IPS-20b (cell line): Measurements from ENCODE around the gene IGLL1.
"Not testable (repeated sequence)": the region's sequence is repeated elsewhere in the genome, so short reads cannot be mapped to it uniquely, and the experiment has no call there.

Experiments
- H3K27ac ChIP-seq: one replicate; pipeline ENCODE4 v1.5.1; 2013; ENCODE audit warnings: low read length
- H3K27me3 ChIP-seq: 2 replicates; pipeline ENCODE4 v1.6.1; 2013; ENCODE audit warnings: mild to moderate bottlenecking, low read length, inconsistent platforms; ENCODE audit not compliant: insufficient read depth
- H3K36me3 ChIP-seq: 2 replicates; pipeline ENCODE4 v1.6.1; 2013; ENCODE audit warnings: low read depth, mild to moderate bottlenecking, inconsistent platforms, low read length, moderate library complexity; ENCODE audit not compliant: insufficient read depth
- H3K4me1 ChIP-seq: 2 replicates; pipeline ENCODE4 v1.6.1; 2013; ENCODE audit warnings: mild to moderate bottlenecking, control low read depth, inconsistent platforms, low read length, moderate library complexity; ENCODE audit not compliant: insufficient read depth
- H3K4me3 ChIP-seq: 2 replicates; pipeline ENCODE4 v1.5.1; 2013; ENCODE audit warnings: mild to moderate bottlenecking, low read length, inconsistent platforms
- H3K9ac ChIP-seq: 2 replicates; pipeline ENCODE4 v1.6.1; 2013; ENCODE audit warnings: low read depth, mild to moderate bottlenecking, inconsistent platforms, low read length, moderate library complexity
- H3K9me3 ChIP-seq: 2 replicates; pipeline ENCODE4 v1.6.1; 2013; ENCODE audit warnings: mild to moderate bottlenecking, low read depth, low read length, inconsistent platforms; ENCODE audit not compliant: insufficient read depth

IGLL1 gene

GRCh38 chr22:23569291-23569690 is 10.8 kb downstream of the IGLL1 start:
- H3K36me3 ChIP-seq = no peaks in the 10 kb centered on the region
- no peaks in the 10 kb centered on the region for H3K9me3 ChIP-seq
- no peak overlapping the region for H3K9ac ChIP-seq
- peaks cover 53% of the 10 kb centered on the region for H3K27me3 ChIP-seq
- H3K4me3 ChIP-seq = no peak overlapping the region
- H3K27ac ChIP-seq = no peak overlapping the region
- H3K4me1 ChIP-seq = no peaks in the 10 kb centered on the region

- Histone ChIP-seq H3K9me3 (no peaks in the 10 kb centered on the region), H3K27me3 (peaks cover 60% of the 10 kb centered on the region), H3K36me3 (no peaks in the 10 kb centered on the region), H3K4me1 (no peaks in the 10 kb centered on the region), H3K9ac (no peak overlapping the region), H3K27ac (no peak overlapping the region), H3K4me3 (peak overlapping the region; percentile 72; the same call in 1 of the 2 replicates)
Observed at GRCh38 chr22:23566705-23567475, 13.2 kb downstream of the IGLL1 start.

DNA sequence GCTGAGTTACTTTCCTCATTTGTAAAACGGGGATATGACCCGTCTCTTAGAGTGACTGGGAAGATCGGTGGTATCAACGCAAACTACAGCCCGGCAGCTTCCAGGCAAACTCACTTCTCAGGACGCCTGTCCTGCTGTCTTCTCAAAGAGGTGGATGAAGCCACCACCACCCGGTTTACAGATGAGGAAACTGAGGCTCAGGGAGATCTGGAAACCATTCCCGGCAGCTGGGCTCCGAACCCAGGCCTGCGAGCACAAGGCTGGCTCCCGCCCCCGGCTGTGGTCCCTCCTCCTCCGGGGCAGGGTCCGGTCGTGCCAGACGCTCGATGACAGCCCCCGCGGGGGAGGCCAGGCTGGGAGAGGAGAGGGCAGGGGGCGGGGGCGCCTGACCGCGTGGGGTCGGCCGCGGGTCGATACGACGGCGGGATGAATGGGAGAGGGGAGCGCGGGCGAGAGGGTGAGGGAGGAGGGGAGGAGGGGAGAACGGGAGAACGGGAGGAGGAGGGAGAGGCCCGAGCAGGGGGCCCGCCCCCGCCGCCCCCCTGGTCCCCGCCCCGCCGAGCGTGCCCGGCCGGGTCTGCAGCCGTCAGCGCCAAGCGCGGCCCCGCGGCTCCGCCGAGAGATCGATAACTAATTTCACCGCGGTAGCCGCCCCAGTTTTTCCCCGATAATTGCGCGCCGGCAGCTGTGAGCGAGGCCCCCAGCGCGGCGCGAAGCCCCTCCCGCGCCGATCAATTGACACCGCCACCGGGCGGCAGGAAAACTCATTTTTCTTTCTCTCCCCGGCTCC is 14.0 kb downstream of the IGLL1 start:
- H3K4me3 ChIP-seq = peak overlapping the region; percentile 72
- H3K36me3 ChIP-seq = no peaks in the 10 kb centered on the region
- H3K27ac ChIP-seq = no peak overlapping the region
- H3K9me3 ChIP-seq = no peaks in the 10 kb centered on the region
- peaks cover 60% of the 10 kb centered on the region for H3K27me3 ChIP-seq
- no peaks in the 10 kb centered on the region for H3K4me1 ChIP-seq
- no peak overlapping the region for H3K9ac ChIP-seq

GRCh38 chr22:23565305-23565914 is 14.7 kb downstream of the IGLL1 start:
- H3K9me3 ChIP-seq = no peaks in the 10 kb centered on the region
- H3K9ac ChIP-seq = no peak overlapping the region
- H3K4me3 ChIP-seq = peak overlapping the region; percentile 72
- H3K27me3 ChIP-seq = peaks cover 60% of the 10 kb centered on the region
- no peaks in the 10 kb centered on the region for H3K36me3 ChIP-seq
- H3K27ac ChIP-seq = no peak overlapping the region
- no peaks in the 10 kb centered on the region for H3K4me1 ChIP-seq

DNA sequence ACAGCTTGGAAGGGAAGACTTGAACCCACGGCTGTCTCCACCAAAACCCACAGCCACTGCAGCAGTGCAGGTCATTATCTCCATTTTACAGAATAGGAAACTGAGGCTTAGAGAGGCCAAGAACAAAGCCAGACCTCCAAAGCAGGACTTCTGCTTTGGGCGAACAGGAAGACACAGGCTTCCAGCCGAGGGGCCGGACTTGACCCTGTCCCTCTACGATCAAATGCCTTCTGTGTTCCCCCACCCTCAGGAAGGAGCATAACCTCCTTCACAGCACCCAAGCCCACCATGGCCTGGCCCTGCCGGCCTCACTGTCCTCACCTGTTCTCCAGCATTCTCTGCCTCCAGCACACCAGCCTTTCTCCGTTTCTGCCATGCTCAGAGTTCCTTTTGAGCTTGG is 15.8 kb downstream of the IGLL1 start:
- no peak overlapping the region for H3K9ac ChIP-seq
- no peaks in the 10 kb centered on the region for H3K36me3 ChIP-seq
- no peak overlapping the region for H3K4me3 ChIP-seq
- H3K27me3 ChIP-seq = peaks cover 57% of the 10 kb centered on the region
- no peak overlapping the region for H3K27ac ChIP-seq
- no peaks in the 10 kb centered on the region for H3K4me1 ChIP-seq
- no peaks in the 10 kb centered on the region for H3K9me3 ChIP-seq

- no peak overlapping the region for H3K4me3 ChIP-seq
- H3K4me1 ChIP-seq = no peaks in the 10 kb centered on the region
- no peak overlapping the region for H3K9ac ChIP-seq
- no peak overlapping the region for H3K27ac ChIP-seq
- no peaks in the 10 kb centered on the region for H3K36me3 ChIP-seq
- H3K27me3 ChIP-seq = peaks cover 46% of the 10 kb centered on the region
- no peaks in the 10 kb centered on the region for H3K9me3 ChIP-seq
Observed at GRCh38 chr22:23563111-23563510, 17.0 kb downstream of the IGLL1 start.

DNA sequence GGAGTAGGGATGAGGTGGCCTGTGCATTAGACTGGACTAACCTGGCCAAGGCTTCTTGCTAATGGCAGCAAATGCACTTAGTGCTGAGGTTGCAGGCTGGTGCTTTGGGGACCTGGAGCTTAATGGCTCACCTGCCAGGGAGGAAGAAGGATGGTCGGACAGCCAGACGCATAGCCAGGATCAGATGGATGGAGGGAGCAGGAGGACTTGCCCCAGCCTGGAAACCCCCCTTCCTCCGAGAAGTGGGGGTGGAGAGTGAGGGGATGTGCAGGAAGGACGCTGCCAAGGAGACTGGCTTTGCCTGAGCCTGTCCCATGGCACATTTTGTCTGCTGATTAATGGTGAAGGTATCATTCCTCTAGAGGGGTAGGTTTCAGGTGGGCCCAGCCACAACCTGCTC is 17.9 kb downstream of the IGLL1 start:
- no peak overlapping the region for H3K9ac ChIP-seq
- no peak overlapping the region for H3K4me3 ChIP-seq
- no peak overlapping the region for H3K27ac ChIP-seq
- H3K4me1 ChIP-seq = no peaks in the 10 kb centered on the region
- H3K9me3 ChIP-seq = no peaks in the 10 kb centered on the region
- no peaks in the 10 kb centered on the region for H3K36me3 ChIP-seq
- peaks cover 36% of the 10 kb centered on the region for H3K27me3 ChIP-seq

- H3K27ac ChIP-seq, H3K36me3 ChIP-seq, H3K4me1 ChIP-seq, H3K9me3 ChIP-seq, H3K4me3 ChIP-seq, H3K9ac ChIP-seq: not testable (repeated sequence)
- H3K27me3 ChIP-seq = peaks cover 25% of the 10 kb centered on the region
Observed at GRCh38 chr22:23561025-23561510, 19.0 kb downstream of the IGLL1 start.

- not testable (repeated sequence) for H3K4me1 ChIP-seq, H3K27ac ChIP-seq, H3K36me3 ChIP-seq, H3K4me3 ChIP-seq, H3K9me3 ChIP-seq, H3K9ac ChIP-seq
- H3K27me3 ChIP-seq = peaks cover 17% of the 10 kb centered on the region
Observed at GRCh38 chr22:23560215-23560614, 19.9 kb downstream of the IGLL1 start.

GRCh38 chr22:23557467-23557866 is 22.6 kb downstream of the IGLL1 start:
- Histone ChIP-seq H3K27me3 (peaks cover 10% of the 10 kb centered on the region; the same call in 1 of the 2 replicates), H3K9ac (no peak overlapping the region), H3K4me1 (no peaks in the 10 kb centered on the region)

GRCh38 chr22:23557036-23557435 is 23.1 kb downstream of the IGLL1 start:
- no peak overlapping the region for H3K9ac ChIP-seq
- no peaks in the 10 kb centered on the region for H3K4me1 ChIP-seq
- H3K27ac ChIP-seq = no peak overlapping the region
- no peak overlapping the region for H3K4me3 ChIP-seq
- no peaks in the 10 kb centered on the region for H3K9me3 ChIP-seq
- H3K36me3 ChIP-seq = no peaks in the 10 kb centered on the region
- peaks cover 11% of the 10 kb centered on the region; the same call in 1 of the 2 replicates for H3K27me3 ChIP-seq

More at GRCh38 chr22:23557467-23557866, 22.6 kb downstream of the IGLL1 start:
- H3K9me3 ChIP-seq = no peaks in the 10 kb centered on the region
- no peak overlapping the region for H3K4me3 ChIP-seq
- H3K36me3 ChIP-seq = no peaks in the 10 kb centered on the region
- H3K27ac ChIP-seq = no peak overlapping the region
